Measurements from ENCODE around the gene HDDC3. TPM values are rescaled to one million over a fixed set of nuclear protein-coding genes. Genes with fewer than 3 reads are reported as not detected.

HDDC3 gene
- polyA plus RNA-seq, 1 of the 3 experiments (the other 2 are of a cell fraction): 25.8 TPM

GRCh38 chr15:90912770-90913075, 19.6 kb downstream of the HDDC3 start:
- Histone ChIP-seq H3K79me2 (ENCODE audit: insufficient read depth) (no peaks in the 10 kb centered on the region), H3K9me3 (no peaks in the 10 kb centered on the region), H3K36me3 (replicated peaks in 1 of 2; ENCODE audit: control insufficient read depth in 1 of 2, insufficient read depth in 2 of 2, low read length in 1 of 2) (peaks cover 0 to 65% of the 10 kb centered on the region in 2 experiments), H3K9ac (no peak overlapping the region), H3K4me3 (ENCODE audit: low read depth in 2 of 2, low read length in 1 of 2) (no peak overlapping the region), H3F3A (replicated peaks; ENCODE audit: insufficient read depth) (no peaks in the 10 kb centered on the region), H3K9me2 (no peaks in the 10 kb centered on the region), H3K27ac (ENCODE audit: low read depth in 2 of 2, low read length in 1 of 2) (no peak overlapping the region), H2AFZ (ENCODE audit: low read depth) (no peak overlapping the region), H3K4me1 (ENCODE audit: control insufficient read depth in 1 of 2, insufficient read depth in 2 of 2, low read depth in 1 of 2, low read length in 1 of 2) (no peaks in the 10 kb centered on the region), H3K27me3 (ENCODE audit: insufficient read depth) (no peaks in the 10 kb centered on the region), H3K4me2 (no peak overlapping the region), H4K20me1 (ENCODE audit: insufficient read depth) (no peaks in the 10 kb centered on the region)
- 100% methylated on average over 4 of the region's 7 CpGs for WGBS (ENCODE audit: low lambda C conversion rate)
- ChIA-PET CTCF (interaction anchor here (0.9 kb wide), 1 partner anchor 14 kb away, joined by 3 read pairs; no protein-coding TSS in a partner anchor), POLR2A (no interaction called here)
- TF ChIP-seq GABPA (IDR thresholded peaks at IDR 0.05; ENCODE audit: low read depth): no peak
- TF ChIP-seq RCOR1 (IDR thresholded peaks at IDR 0.05; ENCODE audit: low read length): no peak
- DNase-seq: no peak

- Histone ChIP-seq H3K27ac (ENCODE audit: low read depth in 2 of 2, low read length in 1 of 2) (no peak overlapping the region), H3K79me2 (ENCODE audit: insufficient read depth) (no peaks in the 10 kb centered on the region), H3K9me2 (no peaks in the 10 kb centered on the region), H4K20me1 (ENCODE audit: insufficient read depth) (no peaks in the 10 kb centered on the region), H3K9ac (no peak overlapping the region), H2AFZ (ENCODE audit: low read depth) (no peak overlapping the region), H3K36me3 (replicated peaks in 1 of 2; ENCODE audit: control insufficient read depth in 1 of 2, insufficient read depth in 2 of 2, low read length in 1 of 2) (peaks cover 0 to 65% of the 10 kb centered on the region in 2 experiments), H3K9me3 (no peaks in the 10 kb centered on the region), H3F3A (replicated peaks; ENCODE audit: insufficient read depth) (no peaks in the 10 kb centered on the region), H3K4me1 (ENCODE audit: control insufficient read depth in 1 of 2, insufficient read depth in 2 of 2, low read depth in 1 of 2, low read length in 1 of 2) (no peaks in the 10 kb centered on the region), H3K4me3 (ENCODE audit: low read depth in 2 of 2, low read length in 1 of 2) (no peak overlapping the region), H3K4me2 (no peak overlapping the region), H3K27me3 (ENCODE audit: insufficient read depth) (no peaks in the 10 kb centered on the region)
- TF ChIP-seq PBX3 (IDR thresholded peaks at IDR 0.05) (no peak), NRF1 (IDR thresholded peaks at IDR 0.05; ENCODE audit: low read depth, low read length) (no peak), RCOR1 (IDR thresholded peaks at IDR 0.05; ENCODE audit: low read length) (no peak), FOSL2 (IDR thresholded peaks at IDR 0.05; ENCODE audit: borderline replicate concordance, low read depth) (no peak), ELF1 (IDR thresholded peaks at IDR 0.05) (no peak), SIN3A (IDR thresholded peaks at IDR 0.05; ENCODE audit: borderline replicate concordance, low read depth, low read length) (no peak), GABPA (IDR thresholded peaks at IDR 0.05; ENCODE audit: low read depth) (no peak), GATA2 (CRISPR knock-in tag; IDR thresholded peaks at IDR 0.05) (no peak), USF1 (IDR thresholded peaks at IDR 0.05; ENCODE audit: borderline replicate concordance, low read depth) (no peak), RFX5 (IDR thresholded peaks at IDR 0.05; ENCODE audit: low read length) (no peak), TAF1 (IDR thresholded peaks at IDR 0.05; ENCODE audit: borderline replicate concordance, low read depth, low read length) (no peak)
- TF ChIP-seq, protein P1, sequence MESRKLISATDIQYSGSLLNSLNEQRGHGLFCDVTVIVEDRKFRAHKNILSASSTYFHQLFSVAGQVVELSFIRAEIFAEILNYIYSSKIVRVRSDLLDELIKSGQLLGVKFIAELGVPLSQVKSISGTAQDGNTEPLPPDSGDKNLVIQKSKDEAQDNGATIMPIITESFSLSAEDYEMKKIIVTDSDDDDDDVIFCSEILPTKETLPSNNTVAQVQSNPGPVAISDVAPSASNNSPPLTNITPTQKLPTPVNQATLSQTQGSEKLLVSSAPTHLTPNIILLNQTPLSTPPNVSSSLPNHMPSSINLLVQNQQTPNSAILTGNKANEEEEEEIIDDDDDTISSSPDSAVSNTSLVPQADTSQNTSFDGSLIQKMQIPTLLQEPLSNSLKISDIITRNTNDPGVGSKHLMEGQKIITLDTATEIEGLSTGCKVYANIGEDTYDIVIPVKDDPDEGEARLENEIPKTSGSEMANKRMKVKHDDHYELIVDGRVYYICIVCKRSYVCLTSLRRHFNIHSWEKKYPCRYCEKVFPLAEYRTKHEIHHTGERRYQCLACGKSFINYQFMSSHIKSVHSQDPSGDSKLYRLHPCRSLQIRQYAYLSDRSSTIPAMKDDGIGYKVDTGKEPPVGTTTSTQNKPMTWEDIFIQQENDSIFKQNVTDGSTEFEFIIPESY (IDR thresholded peaks at IDR 0.05; ENCODE audit: borderline replicate concordance, low read depth): no peak
- TF ChIP-seq, protein P2, sequence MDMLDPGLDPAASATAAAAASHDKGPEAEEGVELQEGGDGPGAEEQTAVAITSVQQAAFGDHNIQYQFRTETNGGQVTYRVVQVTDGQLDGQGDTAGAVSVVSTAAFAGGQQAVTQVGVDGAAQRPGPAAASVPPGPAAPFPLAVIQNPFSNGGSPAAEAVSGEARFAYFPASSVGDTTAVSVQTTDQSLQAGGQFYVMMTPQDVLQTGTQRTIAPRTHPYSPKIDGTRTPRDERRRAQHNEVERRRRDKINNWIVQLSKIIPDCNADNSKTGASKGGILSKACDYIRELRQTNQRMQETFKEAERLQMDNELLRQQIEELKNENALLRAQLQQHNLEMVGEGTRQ (IDR thresholded peaks at IDR 0.05; ENCODE audit: borderline replicate concordance, low read depth, low read length): no peak
- ChIA-PET POLR2A (no interaction called here), CTCF (interaction anchor here (1.0 kb wide), 1 partner anchor 23 kb away, joined by 4 read pairs; the partner anchor contains the start of gene UNC45A)
- DNase-seq: no peak
- 93% methylated on average over 14 of the region's 30 CpGs for WGBS (ENCODE audit: low lambda C conversion rate)
These were observed 20.2 kb downstream of the HDDC3 start for GRCh38 chr15:90911906-90912769.

Data from SK-N-SH (cell line).